HepG2 (cell line): ENCODE measurements around the gene GPR137. TPM values are rescaled to one million over a fixed set of nuclear protein-coding genes. Genes with fewer than 3 reads are reported as not detected.
A peak's percentile ranks its signal among the peaks of the same experiment; 100 is the strongest.

Experiments used
- ATAC-seq: fragments of 200-7000 bp; cut with Tn5 transposase; 3 replicates; pipeline ENCODE4 v1.9.1; 2020; ENCODE audit warnings: mild to moderate bottlenecking, moderate library complexity
- BruUV-seq: library from RNA; stranded (reverse); fragments of 400-500 nt; replicated peaks from 2 replicates; lab custom pipeline; 2021; lab: Mats Ljungman, UMichigan
- CTCF ChIA-PET: fragments of 300-600 bp; formaldehyde crosslinking; extraction: SDS; loops from one replicate; lab custom pipeline; 2021; ENCODE audit warnings: low total read pairs, inconsistent platforms, low intra/inter-chr PET ratio; lab: Yijun Ruan, JAX
- POLR2A ChIA-PET: fragments of 350-600 bp; sonication (Branson Sonifier 250); formaldehyde crosslinking; loops from one replicate; lab custom pipeline; 2020; ENCODE audit warnings: antibody characterized with exemption, inconsistent platforms; lab: Yijun Ruan, JAX
- DNase-seq: peaks from one replicate; pipeline ENCODE4 v3.0.0-alpha.2; 2015; ENCODE audit warnings: low spot score
- FAIRE-seq: peaks from 3 replicates; lab custom pipeline; 2011; peaks lifted over from hg19 to GRCh38; lab: Jason Lieb, UNC
- H2AFZ ChIP-seq: one replicate; pipeline ENCODE4 v1.6.1; 2011; ENCODE audit warnings: low read length, inconsistent platforms
- H3K27ac ChIP-seq: fragments of 300-600 bp; 3 replicates; pipeline ENCODE4 v1.8.0; 2011; ENCODE audit warnings: mixed run types, mild to moderate bottlenecking, mixed read lengths, low read length, inconsistent platforms; ENCODE audit not compliant: insufficient read depth; ENCODE audit errors: extremely low read length
- H3K27me3 ChIP-seq, 2 experiments: fragments of 200-600 bp in 1 of 2; 2 replicates in 1 of 2; 3 replicates in 1 of 2; pipeline versions ENCODE4 v1.6.0 to v1.8.0; 2011; ENCODE audit warnings: low read length in 2 of 2, mild to moderate bottlenecking in 2 of 2, moderate library complexity in 2 of 2, inconsistent platforms in 1 of 2; ENCODE audit not compliant: insufficient read depth in 2 of 2, control insufficient read depth in 1 of 2
- H3K36me3 ChIP-seq, 2 experiments: fragments of 200-600 bp in 1 of 2; replicated peaks in 1 of 2; 2 replicates in 1 of 2; 3 replicates in 1 of 2; pipeline versions ENCODE4 v1.5.1 to v1.8.0; 2011; ENCODE audit warnings: low read length in 2 of 2, inconsistent platforms in 1 of 2; ENCODE audit not compliant: insufficient read depth in 2 of 2, control insufficient read depth in 1 of 2
- H3K4me1 ChIP-seq: 2 replicates; pipeline ENCODE4 v1.5.1; 2012; ENCODE audit warnings: low read length, inconsistent platforms; ENCODE audit not compliant: insufficient read depth
- H3K4me2 ChIP-seq: 2 replicates; pipeline ENCODE4 v1.6.0; 2011; ENCODE audit warnings: low read depth, low read length, inconsistent platforms
- H3K4me3 ChIP-seq, 3 experiments: fragments of 200-600 bp in 1 of 3; sonication (generic), shearing (Covaris generic) in 1 of 3; replicated peaks in 1 of 3; 2 replicates each; pipeline ENCODE4 v1.5.1; 2011 to 2016; ENCODE audit warnings: low read length in 3 of 3, inconsistent platforms in 2 of 3, low read depth in 2 of 3, mild to moderate bottlenecking in 2 of 3, control low read depth in 1 of 3, mixed read lengths in 1 of 3; ENCODE audit not compliant: insufficient read depth in 1 of 3
- H3K79me2 ChIP-seq: one replicate; pipeline ENCODE4 v1.6.1; 2011; ENCODE audit warnings: low read length, inconsistent platforms; ENCODE audit not compliant: insufficient read depth
- H3K9ac ChIP-seq: 2 replicates; pipeline ENCODE4 v1.6.0; 2011; ENCODE audit warnings: mild to moderate bottlenecking, low read depth, low read length, inconsistent platforms; ENCODE audit not compliant: insufficient read depth
- H3K9me3 ChIP-seq: 2 replicates; pipeline ENCODE4 v1.5.1; 2012; ENCODE audit warnings: mild to moderate bottlenecking, low read length
- H4K20me1 ChIP-seq: 2 replicates; pipeline ENCODE4 v1.6.0; 2011; ENCODE audit warnings: inconsistent platforms, mild to moderate bottlenecking, low read length, moderate library complexity; ENCODE audit not compliant: insufficient read depth
- AGO2 ChIP-seq: fragments of 200-400 bp; formaldehyde crosslinking; optimal IDR thresholded peaks from 2 replicates; pipeline ENCODE3; 2017; ENCODE audit warnings: mild to moderate bottlenecking, low read depth, low read length, moderate library complexity
- FOSL1 ChIP-seq: sonication (generic); formaldehyde crosslinking; IDR thresholded peaks from 2 replicates; pipeline ENCODE4 v1.9.0; 2021; ENCODE audit warnings: missing genetic modification reagents, borderline replicate concordance
- FOXP4 ChIP-seq: sonication (generic); formaldehyde crosslinking; IDR thresholded peaks from 2 replicates; pipeline ENCODE4 v1.4.0; 2020; ENCODE audit warnings: missing genetic modification reagents
- MAX ChIP-seq: IDR thresholded peaks from 2 replicates; pipeline ENCODE4 v1.6.1; 2012; ENCODE audit warnings: inconsistent platforms
- NFYC ChIP-seq: IDR thresholded peaks from 2 replicates; pipeline ENCODE4 v1.6.1; 2016; ENCODE audit warnings: missing genetic modification reagents, missing compliant biosample characterization
- RARA ChIP-seq: IDR thresholded peaks from 2 replicates; pipeline ENCODE4 v1.6.1; 2016; ENCODE audit warnings: missing genetic modification reagents, missing compliant biosample characterization
- REXO4 ChIP-seq: sonication (generic); formaldehyde crosslinking; IDR thresholded peaks from 2 replicates; pipeline ENCODE4 v1.8.0; 2022; ENCODE audit warnings: missing genetic modification reagents, mild to moderate bottlenecking, borderline replicate concordance
- SNAPC2 ChIP-seq: sonication (generic); formaldehyde crosslinking; IDR thresholded peaks from 2 replicates; pipeline ENCODE4 v1.8.1; 2022; ENCODE audit warnings: mild to moderate bottlenecking, missing genetic modification reagents
- ZBTB38 ChIP-seq: sonication (generic); formaldehyde crosslinking; IDR thresholded peaks from 2 replicates; pipeline ENCODE4 v1.5.1; 2020; ENCODE audit warnings: mild to moderate bottlenecking, missing genetic modification reagents
- ZNF143 ChIP-seq: sonication (generic); formaldehyde crosslinking; IDR thresholded peaks from 2 replicates; pipeline ENCODE4 v1.4.0; 2020; ENCODE audit warnings: missing genetic modification reagents
- ZNF280B ChIP-seq: sonication (generic); formaldehyde crosslinking; IDR thresholded peaks from 2 replicates; pipeline ENCODE4 v1.5.0; 2020; ENCODE audit warnings: missing genetic modification reagents, mild to moderate bottlenecking, borderline replicate concordance
- WGBS: methylation state at CpG from one replicate; pipeline ENCODE4 v1.1.6; 2017; ENCODE audit warnings: low lambda C conversion rate; 5-methylcytosine and 5-hydroxymethylcytosine counted together
- in situ Hi-C: cut with HindIII; loops from 2 replicates; pipeline ENCODE4 v1.10.0; 2017; ENCODE audit warnings: low pct_unique_long_range_greater_than_20kb; ENCODE audit not compliant: extremely low pct_ligation_motif_present
- intact Hi-C: fragments of 100-400 bp; cut with micrococcal nuclease; formaldehyde crosslinking; loops from one replicate; pipeline ENCODE4 v1.10.0; 2022; ENCODE audit not compliant: unreplicated experiment
- polyA plus RNA-seq, 8 experiments: library from polyadenylated mRNA; depleted of rRNA in 3 of 8; stranded (reverse) in 7 of 8; unstranded in 1 of 8; fragments of >200 nt; fragmentation: Illumina TruSeq in 4 of 8; extraction: Trizol in 4 of 8; gene quantifications; 2 replicates each; pipeline versions ENCODE4 v1.2.1 to v1.2.3, GENCODE V29; 2011 to 2016; ENCODE audit warnings: low read depth in 4 of 8, missing spikeins in 1 of 8, mixed read lengths in 1 of 8; ENCODE audit not compliant: insufficient read depth in 1 of 8
- total RNA-seq, 5 experiments: library from RNA; depleted of rRNA; stranded (reverse); fragments of >200 nt; fragmentation: Illumina TruSeq; extraction: Trizol; gene quantifications; 2 replicates each; pipeline ENCODE4 v1.2.3, GENCODE V29; 2016; ENCODE audit warnings: low read depth in 1 of 5
- TF ChIP-seq, protein P1 (sequence below): sonication (generic); formaldehyde crosslinking; IDR thresholded peaks from 2 replicates; pipeline ENCODE4 v1.4.0; 2020; ENCODE audit warnings: missing genetic modification reagents

Gene GPR137
- total and polyA plus RNA-seq, 2 of the 13 experiments (the other 11 are each of a cell fraction or from before 2014, with no cell fraction given): 8.5 to 13.2 TPM

DNA sequence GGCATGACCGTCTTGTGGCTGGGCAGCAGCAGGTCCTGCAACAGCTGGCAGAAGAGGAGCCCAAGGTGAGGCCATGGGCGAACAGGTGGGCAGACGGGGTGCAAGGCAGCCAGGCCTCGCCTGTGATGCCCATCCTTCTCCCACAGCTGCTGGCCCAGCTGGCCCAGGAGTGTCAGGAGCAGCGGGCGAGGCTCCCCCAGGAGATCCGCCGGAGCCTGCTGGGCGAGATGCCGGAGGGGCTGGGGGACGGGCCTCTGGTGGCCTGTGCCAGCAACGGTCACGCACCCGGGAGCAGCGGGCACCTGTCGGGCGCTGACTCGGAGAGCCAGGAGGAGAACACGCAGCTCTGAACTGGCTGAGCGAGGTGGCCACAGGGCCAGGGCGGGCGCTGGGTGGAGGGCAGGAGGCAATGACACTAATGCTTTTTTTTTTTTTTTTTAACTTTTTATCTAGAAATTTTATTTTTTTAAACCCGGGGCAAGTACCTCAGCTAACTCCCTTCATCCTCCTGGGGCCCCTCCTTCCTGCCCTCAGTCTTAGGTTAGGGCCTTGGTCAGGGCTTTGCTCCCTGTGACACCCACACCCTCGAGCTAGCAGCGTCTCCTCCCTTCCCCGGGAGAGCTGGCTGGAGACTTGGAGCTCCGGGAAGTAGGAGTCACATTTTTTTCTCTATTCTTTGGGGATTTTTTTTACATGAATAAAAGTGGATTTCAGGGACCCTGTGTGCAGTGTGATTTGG, 18.3 kb upstream of the GPR137 start (continued):
- TF ChIP-seq NFYC (CRISPR knock-in tag) (no peak), REXO4 (no peak), FOSL1 (CRISPR knock-in tag) (no peak), ZNF143 (CRISPR knock-in tag) (0 out of 2 replicates have a peak, but pooled peaks have one; percentile 7)

GRCh38 chr11:64268025-64268892, 17.4 kb upstream of the GPR137 start:
- ATAC-seq (no peak), FAIRE-seq (no peak), DNase-seq (no peak)
- Histone ChIP-seq H3K4me1 (peaks cover 31% of the 10 kb centered on the region), H3K4me3 (peak overlapping the region; percentile 71 to 89 (median 86)), H2AFZ (no peak overlapping the region), H3K79me2 (peaks cover 14% of the 10 kb centered on the region), H3K27ac (peak overlapping the region; percentile 78), H3K9me3 (no peaks in the 10 kb centered on the region), H4K20me1 (no peaks in the 10 kb centered on the region), H3K36me3 (peaks cover under 1 to 4% of the 10 kb centered on the region in 2 experiments; a peak in 2 of 5 replicates), H3K4me2 (peak overlapping the region; percentile 95), H3K27me3 (no peaks in the 10 kb centered on the region), H3K9ac (peak overlapping the region; percentile 75)
- 26% methylated on average over 10 of the region's 23 CpGs for WGBS
- ChIA-PET CTCF (no interaction called here), POLR2A (interaction anchor here (0.7 to 5.9 kb wide), 16 partner anchors 8 to 103 kb away, joined by 3 to 113 read pairs (median 6); partner anchors contain the start of genes BAD, ESRRA, FERMT3 and FKBP2)
- intact Hi-C loops (loop anchor here (2.0 kb wide), 1 partner anchor 17 kb away; the partner anchor contains the start of gene PLCB3), in situ Hi-C loops (no loop called here)
- no TSS peak for BruUV-seq
- TF ChIP-seq AGO2 (peak; percentile 26), SNAPC2 (CRISPR knock-in tag) (no peak), RARA (CRISPR knock-in tag) (0 out of 2 replicates have a peak, but pooled peaks have one; percentile 16), FOXP4 (0 out of 2 replicates have a peak, but pooled peaks have one; percentile 15), ZNF280B (CRISPR knock-in tag) (0 out of 2 replicates have a peak, but pooled peaks have one; percentile 13), ZBTB38 (CRISPR knock-in tag) (0 out of 2 replicates have a peak, but pooled peaks have one; percentile 29), MAX (no peak)
- TF ChIP-seq, protein P1, sequence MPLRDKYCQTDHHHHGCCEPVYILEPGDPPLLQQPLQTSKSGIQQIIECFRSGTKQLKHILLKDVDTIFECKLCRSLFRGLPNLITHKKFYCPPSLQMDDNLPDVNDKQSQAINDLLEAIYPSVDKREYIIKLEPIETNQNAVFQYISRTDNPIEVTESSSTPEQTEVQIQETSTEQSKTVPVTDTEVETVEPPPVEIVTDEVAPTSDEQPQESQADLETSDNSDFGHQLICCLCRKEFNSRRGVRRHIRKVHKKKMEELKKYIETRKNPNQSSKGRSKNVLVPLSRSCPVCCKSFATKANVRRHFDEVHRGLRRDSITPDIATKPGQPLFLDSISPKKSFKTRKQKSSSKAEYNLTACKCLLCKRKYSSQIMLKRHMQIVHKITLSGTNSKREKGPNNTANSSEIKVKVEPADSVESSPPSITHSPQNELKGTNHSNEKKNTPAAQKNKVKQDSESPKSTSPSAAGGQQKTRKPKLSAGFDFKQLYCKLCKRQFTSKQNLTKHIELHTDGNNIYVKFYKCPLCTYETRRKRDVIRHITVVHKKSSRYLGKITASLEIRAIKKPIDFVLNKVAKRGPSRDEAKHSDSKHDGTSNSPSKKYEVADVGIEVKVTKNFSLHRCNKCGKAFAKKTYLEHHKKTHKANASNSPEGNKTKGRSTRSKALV: no peak
